Fibroblast of lung (primary cell): ENCODE data around the gene CCT7. TPM values are rescaled to one million over a fixed set of nuclear protein-coding genes. Genes with fewer than 3 reads are reported as not detected.

Experiments used
- DNase-seq, 2 donors: peaks; one replicate each; pipeline versions ENCODE4 v3.0.0 to v3.0.0-alpha.2; 2010; ENCODE audit warnings: low read depth in 2 of 2
- H2AFZ ChIP-seq: 2 replicates; pipeline ENCODE4 v1.5.1; 2012; ENCODE audit warnings: low read length, control low read depth, inconsistent platforms
- H3K27ac ChIP-seq: 2 replicates; pipeline ENCODE4 v1.5.1; 2011; ENCODE audit warnings: low read length, control low read depth; ENCODE audit not compliant: insufficient read depth
- H3K27me3 ChIP-seq: 2 replicates; pipeline ENCODE4 v1.5.1; 2011; ENCODE audit warnings: mild to moderate bottlenecking, low read length; ENCODE audit not compliant: control insufficient read depth, insufficient read depth
- H3K36me3 ChIP-seq: 2 replicates; pipeline ENCODE4 v1.5.1; 2011; ENCODE audit warnings: low read length; ENCODE audit not compliant: control insufficient read depth, insufficient read depth
- H3K4me1 ChIP-seq: 2 replicates; pipeline ENCODE4 v1.5.1; 2011; ENCODE audit warnings: low read length; ENCODE audit not compliant: control insufficient read depth, insufficient read depth; ENCODE audit errors: extremely low read depth
- H3K4me2 ChIP-seq: 2 replicates; pipeline ENCODE4 v1.5.1; 2011; ENCODE audit warnings: low read length, control low read depth; ENCODE audit not compliant: insufficient read depth; ENCODE audit errors: extremely low read depth
- H3K4me3 ChIP-seq, 4 experiments: fragments of 200-600 bp in 1 of 4; sonication (generic) in 1 of 4; replicated peaks in 1 of 4; 2 replicates each; pipeline ENCODE4 v1.5.1; 2011 to 2016; ENCODE audit warnings: low read length in 4 of 4, low read depth in 3 of 4, mild to moderate bottlenecking in 3 of 4, control low read depth in 2 of 4, inconsistent platforms in 1 of 4, mixed read lengths in 1 of 4; ENCODE audit not compliant: insufficient read depth in 1 of 4; ENCODE audit errors: control extremely low read depth in 1 of 4
- H3K79me2 ChIP-seq: 2 replicates; pipeline ENCODE4 v1.5.1; 2012; ENCODE audit warnings: mild to moderate bottlenecking, low read length, inconsistent platforms; ENCODE audit not compliant: control insufficient read depth, insufficient read depth
- H3K9ac ChIP-seq: 2 replicates; pipeline ENCODE4 v1.5.1; 2011; ENCODE audit warnings: mild to moderate bottlenecking, low read length, control low read depth; ENCODE audit not compliant: insufficient read depth
- H3K9me3 ChIP-seq: 2 replicates; pipeline ENCODE4 v1.5.1; 2012; ENCODE audit warnings: low read depth, low read length; ENCODE audit not compliant: control insufficient read depth, insufficient read depth
- H4K20me1 ChIP-seq: 2 replicates; pipeline ENCODE4 v1.5.1; 2011; ENCODE audit warnings: low read length; ENCODE audit not compliant: control insufficient read depth, insufficient read depth; ENCODE audit errors: extremely low read depth
- EZH2 ChIP-seq: IDR thresholded peaks from 2 replicates; pipeline ENCODE4 v1.5.1; 2012; ENCODE audit warnings: low read length, control low read depth, mild to moderate bottlenecking; ENCODE audit errors: missing control alignments
- polyA plus RNA-seq, 2 donors: library from polyadenylated mRNA; depleted of rRNA in 1 of 2; stranded (reverse) in 1 of 2; unstranded in 1 of 2; fragments of >200 nt; gene quantifications; 2 replicates each; pipeline ENCODE4 v1.2.1, GENCODE V29; 2011 to 2012; ENCODE audit warnings: missing spikeins in 1 of 2
- total RNA-seq: library from RNA; depleted of rRNA; stranded (reverse); fragments of >200 nt; gene quantifications from 2 replicates; pipeline ENCODE4 v1.2.1, GENCODE V29; 2014
- TF ChIP-seq, protein P1 (sequence below), 2 donors: IDR thresholded peaks in 1 of 2; conservative IDR thresholded peaks in 1 of 2; 1 replicate in 1 of 2; 2 replicates in 1 of 2; pipeline ENCODE4 v1.5.1; 2011 to 2012; ENCODE audit warnings: low read length in 2 of 2, control low read depth in 1 of 2, inconsistent platforms in 1 of 2, low read depth in 1 of 2, mild to moderate bottlenecking in 1 of 2

Gene CCT7
- total and polyA plus RNA-seq, 2 donors (not counting 1 experiment from before 2014, with no cell fraction given) = 233 to 299 TPM

GRCh38 chr2:73279852-73280251, 45.7 kb downstream of the CCT7 start:
- H3K27ac ChIP-seq = no peak overlapping the region
- no peak for DNase-seq
- no peak overlapping the region for H2AFZ ChIP-seq
- no peak overlapping the region for H3K4me3 ChIP-seq
- H3K9ac ChIP-seq = no peak overlapping the region
- no peaks in the 10 kb centered on the region for H3K9me3 ChIP-seq
- no peaks in the 10 kb centered on the region for H3K79me2 ChIP-seq
- no peak for TF ChIP-seq EZH2
- TF ChIP-seq, protein P1, sequence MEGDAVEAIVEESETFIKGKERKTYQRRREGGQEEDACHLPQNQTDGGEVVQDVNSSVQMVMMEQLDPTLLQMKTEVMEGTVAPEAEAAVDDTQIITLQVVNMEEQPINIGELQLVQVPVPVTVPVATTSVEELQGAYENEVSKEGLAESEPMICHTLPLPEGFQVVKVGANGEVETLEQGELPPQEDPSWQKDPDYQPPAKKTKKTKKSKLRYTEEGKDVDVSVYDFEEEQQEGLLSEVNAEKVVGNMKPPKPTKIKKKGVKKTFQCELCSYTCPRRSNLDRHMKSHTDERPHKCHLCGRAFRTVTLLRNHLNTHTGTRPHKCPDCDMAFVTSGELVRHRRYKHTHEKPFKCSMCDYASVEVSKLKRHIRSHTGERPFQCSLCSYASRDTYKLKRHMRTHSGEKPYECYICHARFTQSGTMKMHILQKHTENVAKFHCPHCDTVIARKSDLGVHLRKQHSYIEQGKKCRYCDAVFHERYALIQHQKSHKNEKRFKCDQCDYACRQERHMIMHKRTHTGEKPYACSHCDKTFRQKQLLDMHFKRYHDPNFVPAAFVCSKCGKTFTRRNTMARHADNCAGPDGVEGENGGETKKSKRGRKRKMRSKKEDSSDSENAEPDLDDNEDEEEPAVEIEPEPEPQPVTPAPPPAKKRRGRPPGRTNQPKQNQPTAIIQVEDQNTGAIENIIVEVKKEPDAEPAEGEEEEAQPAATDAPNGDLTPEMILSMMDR (conservative IDR thresholded peaks at IDR 0.05 in 1 of 2, IDR thresholded peaks at IDR 0.05 in 1 of 2; ENCODE audit: low read depth in 1 of 2, low read length in 2 of 2) = no peak
- H4K20me1 ChIP-seq = no peaks in the 10 kb centered on the region
- H3K27me3 ChIP-seq = peaks cover 20% of the 10 kb centered on the region
- no peaks in the 10 kb centered on the region for H3K4me1 ChIP-seq
- H3K4me2 ChIP-seq = no peak overlapping the region
- H3K36me3 ChIP-seq = no peaks in the 10 kb centered on the region

- Histone ChIP-seq H3K4me2 (no peak overlapping the region), H3K36me3 (no peaks in the 10 kb centered on the region), H3K27ac (no peak overlapping the region), H3K9me3 (no peaks in the 10 kb centered on the region), H3K79me2 (no peaks in the 10 kb centered on the region), H3K4me3 (no peak overlapping the region), H3K4me1 (no peaks in the 10 kb centered on the region), H4K20me1 (no peaks in the 10 kb centered on the region), H3K27me3 (peaks cover 26% of the 10 kb centered on the region), H2AFZ (no peak overlapping the region), H3K9ac (no peak overlapping the region)
- DNase-seq = no peak
- no peak for TF ChIP-seq EZH2
- TF ChIP-seq, protein P1 (conservative IDR thresholded peaks at IDR 0.05 in 1 of 2, IDR thresholded peaks at IDR 0.05 in 1 of 2; ENCODE audit: low read depth in 1 of 2, low read length in 2 of 2) = no peak
Measured at GRCh38 chr2:73281244-73281643, 47.1 kb downstream of the CCT7 start.

- no peak for TF ChIP-seq EZH2
- TF ChIP-seq, protein P1 (conservative IDR thresholded peaks at IDR 0.05 in 1 of 2, IDR thresholded peaks at IDR 0.05 in 1 of 2; ENCODE audit: low read depth in 1 of 2, low read length in 2 of 2) = no peak
- H3K79me2 ChIP-seq = no peaks in the 10 kb centered on the region
- H4K20me1 ChIP-seq = no peaks in the 10 kb centered on the region
- no peak overlapping the region for H3K4me2 ChIP-seq
- H3K4me1 ChIP-seq = no peaks in the 10 kb centered on the region
- no peak for DNase-seq
- peak overlapping the region in 2 of 4 experiments; percentile 58 to 63 for H3K4me3 ChIP-seq
- H3K36me3 ChIP-seq = no peaks in the 10 kb centered on the region
- no peaks in the 10 kb centered on the region for H3K9me3 ChIP-seq
- H3K27me3 ChIP-seq = peaks cover 27% of the 10 kb centered on the region
- H3K9ac ChIP-seq = no peak overlapping the region
- H2AFZ ChIP-seq = no peak overlapping the region
- no peak overlapping the region for H3K27ac ChIP-seq
Measured at GRCh38 chr2:73282924-73283544, 48.9 kb downstream of the CCT7 start.
